Loucy (cell line): ENCODE data around the gene EPSTI1.

Experiments used
- H2AFZ ChIP-seq: fragments of 200-600 bp; sonication (generic); 2 replicates; pipeline ENCODE4 v1.6.0; 2016; ENCODE audit warnings: antibody characterized with exemption, mild to moderate bottlenecking, low read length, moderate library complexity
- H3F3A ChIP-seq: fragments of 200-600 bp; 2 replicates; pipeline ENCODE4 v1.6.0; 2016; ENCODE audit warnings: antibody characterized with exemption, low read depth, mild to moderate bottlenecking
- H3K27me3 ChIP-seq: fragments of 200-600 bp; sonication (generic); 2 replicates; pipeline ENCODE4 v1.6.1; 2014; ENCODE audit warnings: low read length, mild to moderate bottlenecking; ENCODE audit not compliant: insufficient read depth, poor library complexity, severe bottlenecking
- H3K36me3 ChIP-seq: fragments of 200-600 bp; sonication (generic); 2 replicates; pipeline ENCODE4 v1.6.1; 2016; ENCODE audit warnings: low read length; ENCODE audit not compliant: insufficient read depth
- H3K4me1 ChIP-seq: fragments of 200-600 bp; sonication (generic); 2 replicates; pipeline ENCODE4 v1.5.1; 2014; ENCODE audit warnings: low read length, mild to moderate bottlenecking; ENCODE audit not compliant: insufficient read depth, poor library complexity, severe bottlenecking
- H3K4me2 ChIP-seq: fragments of 200-600 bp; sonication (generic); 2 replicates; pipeline ENCODE4 v1.6.0; 2014; ENCODE audit warnings: antibody characterized with exemption, low read length, low read depth, mild to moderate bottlenecking; ENCODE audit not compliant: poor library complexity, severe bottlenecking
- H3K4me3 ChIP-seq: fragments of 200-600 bp; sonication (generic); 2 replicates; pipeline ENCODE4 v1.5.1; 2014; ENCODE audit warnings: low read length, mild to moderate bottlenecking, mixed read lengths; ENCODE audit not compliant: poor library complexity, severe bottlenecking
- H3K79me2 ChIP-seq: fragments of 200-600 bp; sonication (generic); 2 replicates; pipeline ENCODE4 v1.6.1; 2014; ENCODE audit warnings: low read length; ENCODE audit not compliant: insufficient read depth
- H3K9ac ChIP-seq: fragments of 200-600 bp; sonication (generic); 2 replicates; pipeline ENCODE4 v1.6.0; 2014; ENCODE audit warnings: mild to moderate bottlenecking, low read depth, low read length, moderate library complexity; ENCODE audit not compliant: poor library complexity, severe bottlenecking
- H3K9me2 ChIP-seq: fragments of 200-600 bp; sonication (generic); replicated peaks from 2 replicates; pipeline ENCODE4 v1.6.1; 2016; ENCODE audit warnings: low read depth, low read length, mixed read lengths
- H3K9me3 ChIP-seq: fragments of 200-600 bp; sonication (generic); 2 replicates; pipeline ENCODE4 v1.6.1; 2014; ENCODE audit warnings: mild to moderate bottlenecking, antibody characterized with exemption, low read length, low read depth; ENCODE audit not compliant: insufficient read depth
- H4K20me1 ChIP-seq: fragments of 200-600 bp; sonication (generic); 2 replicates; pipeline ENCODE4 v1.6.0; 2014; ENCODE audit warnings: antibody characterized with exemption, low read length, mild to moderate bottlenecking; ENCODE audit not compliant: insufficient read depth, poor library complexity, severe bottlenecking
- EZH2phosphoT487 ChIP-seq: fragments of 200-600 bp; IDR thresholded peaks from 2 replicates; pipeline ENCODE4 v1.6.1; 2018; ENCODE audit warnings: antibody characterized with exemption, mild to moderate bottlenecking, moderate library complexity, borderline replicate concordance
- TF ChIP-seq, protein P1 (sequence below): fragments of 200-600 bp; sonication (generic); conservative IDR thresholded peaks from 2 replicates; pipeline ENCODE4 v1.5.1; 2014; ENCODE audit warnings: mild to moderate bottlenecking, antibody characterized with exemption, low read length

Gene EPSTI1

GRCh38 chr13:42874221-42874620 lies 117.8 kb downstream of the EPSTI1 start:
- Histone ChIP-seq H3K9ac (no peak overlapping the region), H3K4me1 (no peaks in the 10 kb centered on the region), H3K36me3 (no peaks in the 10 kb centered on the region), H3K9me2 (no peaks in the 10 kb centered on the region), H3K4me2 (no peak overlapping the region), H3K9me3 (no peaks in the 10 kb centered on the region), H4K20me1 (no peaks in the 10 kb centered on the region), H2AFZ (no peak overlapping the region), H3K27me3 (no peaks in the 10 kb centered on the region), H3K4me3 (no peak overlapping the region), H3F3A (no peaks in the 10 kb centered on the region), H3K79me2 (no peaks in the 10 kb centered on the region)
- no peak for TF ChIP-seq EZH2phosphoT487
- TF ChIP-seq, protein P1, sequence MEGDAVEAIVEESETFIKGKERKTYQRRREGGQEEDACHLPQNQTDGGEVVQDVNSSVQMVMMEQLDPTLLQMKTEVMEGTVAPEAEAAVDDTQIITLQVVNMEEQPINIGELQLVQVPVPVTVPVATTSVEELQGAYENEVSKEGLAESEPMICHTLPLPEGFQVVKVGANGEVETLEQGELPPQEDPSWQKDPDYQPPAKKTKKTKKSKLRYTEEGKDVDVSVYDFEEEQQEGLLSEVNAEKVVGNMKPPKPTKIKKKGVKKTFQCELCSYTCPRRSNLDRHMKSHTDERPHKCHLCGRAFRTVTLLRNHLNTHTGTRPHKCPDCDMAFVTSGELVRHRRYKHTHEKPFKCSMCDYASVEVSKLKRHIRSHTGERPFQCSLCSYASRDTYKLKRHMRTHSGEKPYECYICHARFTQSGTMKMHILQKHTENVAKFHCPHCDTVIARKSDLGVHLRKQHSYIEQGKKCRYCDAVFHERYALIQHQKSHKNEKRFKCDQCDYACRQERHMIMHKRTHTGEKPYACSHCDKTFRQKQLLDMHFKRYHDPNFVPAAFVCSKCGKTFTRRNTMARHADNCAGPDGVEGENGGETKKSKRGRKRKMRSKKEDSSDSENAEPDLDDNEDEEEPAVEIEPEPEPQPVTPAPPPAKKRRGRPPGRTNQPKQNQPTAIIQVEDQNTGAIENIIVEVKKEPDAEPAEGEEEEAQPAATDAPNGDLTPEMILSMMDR, result no peak

DNA sequence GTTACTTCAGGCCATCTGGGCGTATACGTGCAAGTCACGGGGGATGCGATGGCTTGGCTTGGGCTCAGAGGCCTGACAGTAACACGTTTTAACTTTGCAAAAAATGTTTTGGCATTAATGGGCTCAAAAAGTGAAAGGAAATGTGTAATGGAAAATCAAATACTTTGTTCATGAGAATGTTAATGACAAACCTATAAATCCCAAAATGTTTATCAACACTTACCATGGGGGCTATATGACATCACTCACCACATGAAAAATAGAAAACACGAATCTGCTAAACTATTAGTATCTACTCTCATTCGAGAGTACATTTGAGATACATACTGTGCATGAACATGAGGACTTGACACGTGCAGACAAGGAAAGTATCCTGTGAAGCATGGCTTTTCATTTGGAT lies 119.0 kb downstream of the EPSTI1 start:
- H3K4me3 ChIP-seq, result no peak overlapping the region
- H3K9ac ChIP-seq, result no peak overlapping the region

DNA sequence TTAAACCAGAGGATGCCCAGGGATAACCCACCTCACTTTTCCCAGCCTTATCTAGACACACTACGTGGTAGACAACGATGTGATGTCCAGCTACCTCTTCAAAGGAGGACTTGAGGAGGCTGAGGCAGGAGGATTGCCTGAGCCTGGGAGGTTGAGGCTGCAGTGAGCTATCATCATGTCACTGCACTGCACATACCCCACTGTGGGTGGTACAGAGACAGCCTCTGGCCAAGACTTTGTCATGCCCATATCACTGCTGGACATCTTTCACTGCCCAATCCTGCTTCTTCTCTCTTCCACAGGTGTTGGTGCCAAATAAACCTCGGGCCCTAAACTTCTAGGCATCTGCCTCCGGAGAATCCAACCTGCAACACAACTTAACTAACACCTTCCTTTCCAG lies 124.8 kb downstream of the EPSTI1 start:
- Histone ChIP-seq H3K27me3 (no peaks in the 10 kb centered on the region), H3K79me2 (no peaks in the 10 kb centered on the region), H3K36me3 (no peaks in the 10 kb centered on the region), H3K4me2 (no peak overlapping the region), H3K9ac (no peak overlapping the region), H3K4me1 (peaks cover 4% of the 10 kb centered on the region), H3K4me3 (no peak overlapping the region), H3F3A (no peaks in the 10 kb centered on the region), H4K20me1 (no peaks in the 10 kb centered on the region), H2AFZ (no peak overlapping the region), H3K9me3 (no peaks in the 10 kb centered on the region), H3K9me2 (no peaks in the 10 kb centered on the region)
- TF ChIP-seq, protein P1, result no peak
- no peak for TF ChIP-seq EZH2phosphoT487

More for the DNA sequence above, 119.0 kb downstream of the EPSTI1 start:
- Histone ChIP-seq H4K20me1 (no peaks in the 10 kb centered on the region), H2AFZ (no peak overlapping the region), H3K9me2 (no peaks in the 10 kb centered on the region), H3F3A (no peaks in the 10 kb centered on the region), H3K4me1 (no peaks in the 10 kb centered on the region), H3K36me3 (no peaks in the 10 kb centered on the region), H3K27me3 (no peaks in the 10 kb centered on the region), H3K79me2 (no peaks in the 10 kb centered on the region), H3K4me2 (no peak overlapping the region), H3K9me3 (no peaks in the 10 kb centered on the region)
- TF ChIP-seq, protein P1, result no peak
